Measurements from ENCODE around the gene FBXO24. TPM values are rescaled to one million over a fixed set of nuclear protein-coding genes. Genes with fewer than 3 reads are reported as not detected.
A peak's percentile ranks its signal among the peaks of the same experiment; 100 is the strongest.

FBXO24 gene
- total RNA-seq, 4 donors from 2014 or later = 1.8 to 1.9 TPM; not detected in 2

GRCh38 chr7:100583132-100584053, 2.7 kb upstream of the FBXO24 start:
- TF ChIP-seq POLR2AphosphoS5 (IDR thresholded peaks at IDR 0.05) (no peak), EP300 (IDR thresholded peaks at IDR 0.05) (no peak), POLR2A (IDR thresholded peaks at IDR 0.05) (no peak)
- TF ChIP-seq, protein P1, sequence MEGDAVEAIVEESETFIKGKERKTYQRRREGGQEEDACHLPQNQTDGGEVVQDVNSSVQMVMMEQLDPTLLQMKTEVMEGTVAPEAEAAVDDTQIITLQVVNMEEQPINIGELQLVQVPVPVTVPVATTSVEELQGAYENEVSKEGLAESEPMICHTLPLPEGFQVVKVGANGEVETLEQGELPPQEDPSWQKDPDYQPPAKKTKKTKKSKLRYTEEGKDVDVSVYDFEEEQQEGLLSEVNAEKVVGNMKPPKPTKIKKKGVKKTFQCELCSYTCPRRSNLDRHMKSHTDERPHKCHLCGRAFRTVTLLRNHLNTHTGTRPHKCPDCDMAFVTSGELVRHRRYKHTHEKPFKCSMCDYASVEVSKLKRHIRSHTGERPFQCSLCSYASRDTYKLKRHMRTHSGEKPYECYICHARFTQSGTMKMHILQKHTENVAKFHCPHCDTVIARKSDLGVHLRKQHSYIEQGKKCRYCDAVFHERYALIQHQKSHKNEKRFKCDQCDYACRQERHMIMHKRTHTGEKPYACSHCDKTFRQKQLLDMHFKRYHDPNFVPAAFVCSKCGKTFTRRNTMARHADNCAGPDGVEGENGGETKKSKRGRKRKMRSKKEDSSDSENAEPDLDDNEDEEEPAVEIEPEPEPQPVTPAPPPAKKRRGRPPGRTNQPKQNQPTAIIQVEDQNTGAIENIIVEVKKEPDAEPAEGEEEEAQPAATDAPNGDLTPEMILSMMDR (IDR thresholded peaks at IDR 0.05) = no peak
- Histone ChIP-seq H3K9me3 (no peaks in the 10 kb centered on the region), H3K27me3 (peaks cover 3% of the 10 kb centered on the region), H3K4me1 (peaks cover 0 to 51% (median 35%) of the 10 kb centered on the region in 3 donors), H3K27ac (peak overlapping the region in 3 of 4 donors; percentile 92 to 95 (median 95)), H3K4me3 (peak overlapping the region in 1 of 2 donors; percentile 80), H3K36me3 (peaks cover 0 to 53% of the 10 kb centered on the region in 2 donors)
- WGBS, 2 donors (ENCODE audit: low coverage in 1 of 2) = 45 to 47% methylated on average over 5 to 7 of the region's 23 CpGs
- no peak for ATAC-seq

DNA sequence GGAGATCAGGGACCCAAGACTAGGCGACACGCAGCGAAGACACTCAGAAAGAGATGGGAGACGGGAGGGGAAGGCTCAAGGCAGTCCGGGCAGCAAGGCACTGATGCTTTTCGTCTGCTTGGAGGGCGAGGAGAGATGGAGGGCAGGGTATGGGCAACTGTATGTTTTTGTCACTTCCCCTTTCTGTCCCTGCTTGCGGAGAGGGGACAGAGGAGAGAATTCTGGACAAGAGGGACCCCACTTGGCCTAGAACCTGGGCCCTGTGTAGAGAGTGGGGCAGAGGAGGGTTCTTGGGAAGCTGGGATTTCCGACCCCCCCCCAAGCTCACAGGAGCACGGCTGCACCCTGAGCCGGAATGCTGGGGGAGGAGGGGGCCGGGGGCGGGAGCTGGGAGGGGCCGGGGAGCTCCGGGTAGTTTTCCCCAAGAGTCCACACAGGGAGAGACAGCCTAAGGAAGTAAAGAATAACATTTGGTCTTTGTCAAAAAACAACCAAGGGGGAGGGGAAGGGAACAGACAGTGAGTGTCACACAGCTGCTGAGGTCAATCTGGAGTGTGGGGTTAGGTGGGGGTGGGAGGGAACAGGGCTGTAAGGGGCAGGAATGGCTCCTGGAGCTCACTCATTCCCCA, 2.0 kb upstream of the FBXO24 start:
- peaks cover 0 to 45% of the 10 kb centered on the region in 2 donors for H3K36me3 ChIP-seq
- no peaks in the 10 kb centered on the region for H3K9me3 ChIP-seq
- no peak for ATAC-seq
- H3K4me3 ChIP-seq = peak overlapping the region in 1 of 2 donors; percentile 80
- peaks cover 3% of the 10 kb centered on the region for H3K27me3 ChIP-seq
- peaks cover 0 to 51% (median 35%) of the 10 kb centered on the region in 3 donors for H3K4me1 ChIP-seq
- no peak for TF ChIP-seq EP300 (IDR thresholded peaks at IDR 0.05)
- TF ChIP-seq, protein P1 (IDR thresholded peaks at IDR 0.05) = no peak
- no peak for TF ChIP-seq POLR2A (IDR thresholded peaks at IDR 0.05)
- no peak for TF ChIP-seq POLR2AphosphoS5 (IDR thresholded peaks at IDR 0.05)
- WGBS, 2 donors (ENCODE audit: low coverage in 1 of 2) = 28 to 73% methylated on average over 3 to 8 of the region's 15 CpGs
- peak overlapping the region in 3 of 4 donors; percentile 92 to 95 (median 95) for H3K27ac ChIP-seq

DNA sequence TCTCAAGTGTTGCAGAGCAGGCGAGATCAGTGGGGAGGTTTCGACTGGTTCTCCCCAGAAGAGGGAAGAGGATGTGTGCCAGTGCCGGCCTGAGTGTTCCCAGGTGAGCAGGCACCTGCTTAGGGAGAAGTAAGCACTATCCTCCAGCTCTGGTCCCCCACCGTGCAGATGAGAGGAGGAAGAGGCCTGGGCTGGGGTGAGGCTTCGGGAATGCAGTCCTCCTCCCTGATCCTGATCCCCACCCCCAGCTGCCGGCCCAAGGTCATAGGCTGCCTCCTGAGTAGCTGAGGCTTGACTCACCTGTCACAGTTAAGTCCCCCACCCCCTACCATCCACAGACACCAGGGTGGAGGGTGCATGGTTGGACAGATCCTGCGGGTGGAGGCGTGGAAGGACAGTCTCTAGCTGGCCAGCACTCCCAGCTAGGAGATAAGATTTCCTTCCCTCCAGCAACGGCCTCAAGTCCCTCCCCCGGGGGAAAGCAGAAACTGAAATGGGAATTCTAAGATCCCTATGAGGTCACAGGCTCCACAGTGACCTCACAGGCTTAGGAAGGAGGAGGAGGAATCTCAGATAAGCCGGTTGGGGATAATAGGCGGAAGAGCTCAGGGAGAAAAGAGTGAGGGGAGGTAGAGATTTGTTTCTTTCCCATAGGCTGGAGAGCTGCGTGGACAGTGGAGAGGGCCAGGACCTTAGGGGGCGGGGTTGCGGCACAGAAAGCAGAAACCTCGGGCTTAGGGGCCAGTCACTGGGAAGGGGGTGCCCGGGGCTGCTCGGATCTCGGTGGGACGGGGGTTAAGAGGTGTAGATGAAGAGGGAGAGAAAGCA, 1.2 kb upstream of the FBXO24 start:
- ATAC-seq = no peak
- 13 to 25% methylated on average over 5 to 12 of the region's 20 CpGs for WGBS, 2 donors (ENCODE audit: low coverage in 1 of 2)
- Histone ChIP-seq H3K4me3 (peak overlapping the region; percentile 80 to 95), H3K4me1 (peaks cover 0 to 56% (median 35%) of the 10 kb centered on the region in 3 donors), H3K36me3 (peaks cover 0 to 37% of the 10 kb centered on the region in 2 donors), H3K27me3 (peaks cover under 1% of the 10 kb centered on the region), H3K27ac (peak overlapping the region; percentile 88 to 95 (median 94)), H3K9me3 (no peaks in the 10 kb centered on the region)
- no peak for TF ChIP-seq POLR2A (IDR thresholded peaks at IDR 0.05)
- TF ChIP-seq POLR2AphosphoS5 (IDR thresholded peaks at IDR 0.05) = no peak
- TF ChIP-seq, protein P1 (IDR thresholded peaks at IDR 0.05) = no peak
- no peak for TF ChIP-seq EP300 (IDR thresholded peaks at IDR 0.05)

DNA sequence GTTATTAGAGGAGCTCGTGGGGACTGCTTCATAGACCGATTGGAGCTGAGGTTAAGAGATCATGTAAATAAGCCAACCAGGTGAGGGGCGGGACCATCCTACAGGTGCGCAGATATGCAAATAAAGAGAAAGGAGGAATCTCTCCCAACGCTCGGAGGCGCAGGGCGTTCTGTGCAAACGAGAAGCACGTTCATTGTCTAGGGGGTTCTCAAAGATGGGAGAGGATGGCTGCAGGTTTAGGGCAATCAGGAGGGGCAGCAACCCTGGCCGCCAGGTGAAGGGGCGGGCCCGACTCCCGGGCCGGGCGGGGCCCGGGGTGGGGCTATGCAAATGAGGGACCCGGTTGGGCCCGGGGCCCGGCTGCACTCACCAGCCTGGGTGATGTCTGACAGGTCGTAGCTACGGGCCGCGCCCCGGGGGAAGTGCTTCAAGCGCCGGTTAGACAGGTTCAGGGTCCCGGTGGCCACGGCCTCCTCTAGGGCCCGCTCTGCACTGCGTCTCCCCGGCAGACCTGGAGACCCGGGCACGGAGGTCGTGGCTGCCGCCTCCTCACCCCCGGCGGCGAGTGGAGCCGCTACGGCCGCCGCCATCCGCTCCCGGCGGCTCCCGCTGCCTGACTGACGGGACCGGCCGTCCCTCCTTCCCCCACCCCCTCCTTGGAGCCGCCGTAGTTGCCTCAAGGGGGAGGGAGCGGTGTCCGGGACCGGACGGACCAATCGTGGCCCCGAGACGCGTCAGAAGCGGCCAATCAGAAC, 440 bp upstream of the FBXO24 start, which contains the start of gene LRCH4:
Gene LRCH4, minus strand, starts transcription at position 619 of the 755 bp plus-strand sequence. Its CDS starts 29 bp downstream, at position 590.
- no peak for ATAC-seq
- WGBS, 2 donors (ENCODE audit: low coverage in 1 of 2) = 0 to 1% methylated on average over 8 to 10 of the region's 61 CpGs
- peaks cover 0 to 62% (median 35%) of the 10 kb centered on the region in 3 donors for H3K4me1 ChIP-seq

More for the DNA sequence above, 440 bp upstream of the FBXO24 start, which contains the start of gene LRCH4:
- TF ChIP-seq, protein P1 (IDR thresholded peaks at IDR 0.05) = peak in 2 of 4 experiments; percentile 16 to 42
- no peak for TF ChIP-seq EP300 (IDR thresholded peaks at IDR 0.05)
- peak; percentile 99 for TF ChIP-seq POLR2AphosphoS5 (IDR thresholded peaks at IDR 0.05)
- peak; percentile 99 for TF ChIP-seq POLR2A (IDR thresholded peaks at IDR 0.05)
- Histone ChIP-seq H3K27ac (peak within 1 kb of the TSS; percentile 88 to 95 (median 94)), H3K9me3 (no peaks in the 10 kb centered on the region), H3K27me3 (peaks cover 5% of the 10 kb centered on the region), H3K36me3 (peaks cover 0 to 30% of the 10 kb centered on the region in 2 donors), H3K4me3 (peak within 1 kb of the TSS; percentile 84 to 95)

Measured in gastroesophageal sphincter (tissue), 4 donors.